ENCODE results near the gene DPP6.

GRCh38 chr7:154546946-154547587, 494.9 kb downstream of the DPP6 start:
- no peak for TF ChIP-seq EZH2 (IDR thresholded peaks at IDR 0.05)
- TF ChIP-seq POLR2AphosphoS5 (IDR thresholded peaks at IDR 0.05; ENCODE audit: borderline replicate concordance, low read depth, low read length) = no peak
- no peak for TF ChIP-seq FOXP2 (optimal IDR thresholded peaks at IDR 0.05; ENCODE audit: control extremely low read depth, extremely low read length, insufficient read depth)
